Panc1 (cell line): Measurements from ENCODE around the gene ABHD17A. TPM values are rescaled to one million over a fixed set of nuclear protein-coding genes. Genes with fewer than 3 reads are reported as not detected.
A peak's percentile ranks its signal among the peaks of the same experiment; 100 is the strongest.

Experiments used
- ATAC-seq: fragments of 200-7000 bp; cut with Tn5 transposase; 2 replicates; pipeline ENCODE4 v1.9.1; 2020; ENCODE audit warnings: mild to moderate bottlenecking, moderate library complexity
- BruUV-seq: library from RNA; stranded (reverse); fragments of 400-500 nt; replicated peaks from 2 replicates; lab custom pipeline; 2021; lab: Mats Ljungman, UMichigan
- CTCF ChIA-PET: fragments of 300-600 bp; sonication (Branson Sonifier 250); formaldehyde crosslinking; loops from one replicate; lab custom pipeline; 2022; ENCODE audit warnings: antibody characterized with exemption; lab: Charles Lee
- POLR2A ChIA-PET: fragments of 300-600 bp; sonication (Branson Sonifier 250); formaldehyde crosslinking; loops from one replicate; lab custom pipeline; 2022; ENCODE audit warnings: antibody characterized with exemption; lab: Charles Lee
- DNase-seq: peaks from one replicate; pipeline ENCODE4 v3.0.0-alpha.2; 2010; ENCODE audit warnings: low read depth, low spot score
- H3K27ac ChIP-seq: 2 replicates; pipeline ENCODE4 v1.5.1; 2011; ENCODE audit warnings: mild to moderate bottlenecking, low read length, inconsistent platforms
- H3K27me3 ChIP-seq: fragments of 200-500 bp; sonication (Bioruptor generic); 2 replicates; pipeline ENCODE4 v1.6.0; 2014; ENCODE audit warnings: low read length, inconsistent platforms; ENCODE audit not compliant: control insufficient read depth, insufficient read depth
- H3K36me3 ChIP-seq: fragments of 200-500 bp; sonication (Bioruptor generic); 2 replicates; pipeline ENCODE4 v1.5.1; 2014; ENCODE audit warnings: inconsistent platforms, mild to moderate bottlenecking, low read length, moderate library complexity; ENCODE audit not compliant: control insufficient read depth, insufficient read depth
- H3K4me1 ChIP-seq: 2 replicates; pipeline ENCODE4 v1.5.1; 2011; ENCODE audit warnings: inconsistent platforms, mild to moderate bottlenecking, low read length, moderate library complexity; ENCODE audit not compliant: control insufficient read depth, insufficient read depth
- H3K4me3 ChIP-seq, 2 experiments: 2 replicates each; pipeline ENCODE4 v1.5.1; 2011 to 2012; ENCODE audit warnings: low read depth in 2 of 2, low read length in 2 of 2, mild to moderate bottlenecking in 2 of 2, inconsistent platforms in 1 of 2, moderate library complexity in 1 of 2
- H3K9me3 ChIP-seq: fragments of 200-500 bp; sonication (Bioruptor generic); 2 replicates; pipeline ENCODE4 v1.5.1; 2014; ENCODE audit warnings: low read depth, mild to moderate bottlenecking, inconsistent platforms, low read length, moderate library complexity; ENCODE audit not compliant: control insufficient read depth, insufficient read depth
- CTCF ChIP-seq: fragments of 450-650 bp; IDR thresholded peaks from 2 replicates; pipeline ENCODE4 v1.5.1; 2017; ENCODE audit warnings: mild to moderate bottlenecking
- POLR2AphosphoS5 ChIP-seq: IDR thresholded peaks from 2 replicates; pipeline ENCODE4 v1.6.1; 2012; ENCODE audit warnings: mild to moderate bottlenecking, low read depth, low read length, moderate library complexity
- REST ChIP-seq, 2 experiments: IDR thresholded peaks; 2 replicates each; pipeline ENCODE4 v1.6.1; 2011 to 2012; ENCODE audit warnings: low read depth in 2 of 2, control low read depth in 1 of 2, low read length in 1 of 2, mild to moderate bottlenecking in 1 of 2, moderate library complexity in 1 of 2; ENCODE audit not compliant: insufficient read depth in 1 of 2
- SIN3A ChIP-seq: IDR thresholded peaks from 2 replicates; pipeline ENCODE4 v1.6.1; 2012; ENCODE audit warnings: low read depth, mild to moderate bottlenecking, low read length, moderate library complexity, borderline replicate concordance; ENCODE audit not compliant: insufficient read depth
- TCF7L2 ChIP-seq: IDR thresholded peaks from 2 replicates; pipeline ENCODE4 v1.6.1; 2011; ENCODE audit warnings: mild to moderate bottlenecking, low read depth, low read length, inconsistent platforms
- in situ Hi-C: cut with HindIII; loops from 2 replicates; pipeline ENCODE4 v1.10.0; 2016; ENCODE audit warnings: low sequenced_read_pairs, low pct_unique_long_range_greater_than_20kb
- intact Hi-C: fragments of 100-400 bp; cut with micrococcal nuclease; formaldehyde crosslinking; loops from one replicate; pipeline ENCODE4 v1.10.0; 2022; ENCODE audit not compliant: unreplicated experiment
- total RNA-seq: library from RNA; stranded (reverse); gene quantifications from one replicate; pipeline ENCODE4 v1.2.1, GENCODE V29; 2021; ENCODE audit not compliant: unreplicated experiment

ABHD17A gene
- total RNA-seq, 1 experiment from 2014 or later: 57.1 TPM

- Histone ChIP-seq H3K27me3 (no peaks in the 10 kb centered on the region), H3K27ac (peak overlapping the region; percentile 91), H3K36me3 (no peaks in the 10 kb centered on the region), H3K9me3 (no peaks in the 10 kb centered on the region), H3K4me3 (peak overlapping the region; percentile 24 to 45), H3K4me1 (peaks cover 48% of the 10 kb centered on the region)
- ChIA-PET POLR2A (no interaction called here), CTCF (no interaction called here)
- in situ Hi-C loops (no loop called here), intact Hi-C loops (no loop called here)
- no peak for ATAC-seq
- no TSS peak for BruUV-seq
- TF ChIP-seq TCF7L2: no peak
- TF ChIP-seq POLR2AphosphoS5: no peak
- no peak for TF ChIP-seq CTCF
- no peak for TF ChIP-seq SIN3A
- TF ChIP-seq REST (IDR thresholded peaks at IDR 0.05; ENCODE audit: insufficient read depth in 1 of 2, low read depth in 2 of 2, low read length in 1 of 2): no peak
- DNase-seq: no peak
These were observed 29.0 kb downstream of the ABHD17A start for GRCh38 chr19:1856345-1856697.

- CTCF ChIA-PET: no interaction called here
- POLR2A ChIA-PET: interaction anchor here (0.6 kb wide), 1 partner anchor 129 kb away, joined by 3 read pairs; no protein-coding TSS in a partner anchor
- Histone ChIP-seq H3K36me3 (no peaks in the 10 kb centered on the region), H3K27me3 (no peaks in the 10 kb centered on the region), H3K4me3 (peak overlapping the region; percentile 24 to 45), H3K27ac (peak overlapping the region; percentile 91), H3K9me3 (no peaks in the 10 kb centered on the region), H3K4me1 (peaks cover 48% of the 10 kb centered on the region)
- ATAC-seq (peak; percentile 8), DNase-seq (no peak)
- no peak for TF ChIP-seq POLR2AphosphoS5
- no peak for TF ChIP-seq TCF7L2
- no peak for TF ChIP-seq REST (IDR thresholded peaks at IDR 0.05; ENCODE audit: insufficient read depth in 1 of 2, low read depth in 2 of 2, low read length in 1 of 2)
- TF ChIP-seq SIN3A: no peak
- TF ChIP-seq CTCF: no peak
- in situ Hi-C loops (no loop called here), intact Hi-C loops (no loop called here)
- no TSS peak for BruUV-seq
These were observed 29.5 kb downstream of the ABHD17A start for GRCh38 chr19:1855828-1856255.
